ENCODE data around the gene CABP2.

CABP2 gene

DNA sequence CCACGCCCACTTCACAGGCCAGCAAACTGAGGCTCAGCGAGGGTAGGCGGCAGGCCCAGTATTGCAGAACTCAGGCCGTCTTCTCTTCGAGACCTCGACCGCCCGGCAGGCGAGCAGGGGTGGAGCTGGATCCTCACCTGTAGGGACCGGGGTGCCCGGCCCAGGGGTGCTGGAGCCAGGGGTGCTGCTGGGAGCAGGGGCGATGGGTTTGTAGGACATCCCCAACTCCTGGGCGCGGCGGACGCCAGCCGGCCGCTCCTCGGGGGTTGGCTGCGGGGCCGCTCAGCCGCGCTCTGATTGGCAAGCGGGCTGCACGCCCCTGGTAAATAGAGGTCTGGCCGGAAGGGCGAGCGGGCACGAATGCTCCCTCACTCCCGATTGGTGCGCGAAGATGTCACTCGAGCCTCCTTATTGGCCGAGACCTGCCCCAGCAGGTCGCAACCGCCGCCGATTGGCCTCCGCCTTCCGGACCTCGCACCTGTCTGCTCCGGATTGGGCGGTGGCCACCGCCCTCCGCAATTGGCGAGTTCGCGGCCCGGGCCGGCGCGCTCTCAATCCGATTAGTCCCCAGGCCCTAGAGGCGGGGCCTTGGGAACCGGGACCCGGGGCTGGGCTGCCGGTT, 15.3 kb downstream of the CABP2 start, which contains the start of gene CDK2AP2:
CDK2AP2 (minus strand) TSS at position 299 of the 622 bp plus-strand sequence; CDS start at position 219, 80 bp downstream.
- DNase-seq: peak; percentile 100

- DNase-seq: no peak
Measured at GRCh38 chr11:67507242-67507863, 15.9 kb downstream of the CABP2 start.

- DNase-seq: no peak
Measured at GRCh38 chr11:67506426-67507051, 16.7 kb downstream of the CABP2 start.

DNA sequence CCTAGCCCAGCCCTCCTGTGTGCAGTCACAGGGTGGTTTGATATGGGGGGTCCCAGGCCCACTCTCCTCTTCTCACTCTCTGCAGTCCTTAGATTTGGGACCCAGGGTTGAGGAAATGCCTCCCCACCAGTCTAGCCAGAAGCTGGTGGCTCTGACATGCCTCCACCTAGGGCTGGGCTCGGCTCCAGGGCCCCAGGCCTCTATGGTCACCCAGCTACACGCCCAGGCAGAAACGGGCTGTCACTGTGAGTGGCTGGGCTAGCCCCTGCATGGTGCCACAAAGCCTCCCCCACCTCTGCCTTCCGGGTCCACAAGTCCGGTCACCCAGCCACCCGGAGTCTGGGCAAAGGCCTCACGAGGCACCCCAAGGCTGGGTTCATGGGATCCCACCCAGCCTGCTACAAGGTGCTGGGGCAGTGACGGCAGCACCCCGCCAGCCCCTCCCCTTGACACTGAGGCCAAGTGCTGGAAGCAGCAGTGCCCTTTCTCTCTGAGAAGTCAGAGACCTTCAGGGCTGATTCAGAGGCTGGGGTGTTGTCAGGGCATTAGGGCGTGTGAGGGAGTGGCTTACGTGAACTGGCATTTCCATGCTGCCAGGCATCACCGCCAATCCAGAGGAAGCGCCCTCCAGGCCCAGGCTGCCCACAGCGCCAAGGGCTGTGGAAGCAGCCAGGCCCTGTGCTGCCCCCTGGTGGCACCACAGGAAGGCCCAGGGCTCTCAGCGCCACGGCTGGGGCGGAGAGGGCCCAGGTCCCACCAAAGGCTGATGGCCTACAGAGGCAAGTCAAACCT, 17.4 kb downstream of the CABP2 start:
- peak; percentile 89 for DNase-seq

DNA sequence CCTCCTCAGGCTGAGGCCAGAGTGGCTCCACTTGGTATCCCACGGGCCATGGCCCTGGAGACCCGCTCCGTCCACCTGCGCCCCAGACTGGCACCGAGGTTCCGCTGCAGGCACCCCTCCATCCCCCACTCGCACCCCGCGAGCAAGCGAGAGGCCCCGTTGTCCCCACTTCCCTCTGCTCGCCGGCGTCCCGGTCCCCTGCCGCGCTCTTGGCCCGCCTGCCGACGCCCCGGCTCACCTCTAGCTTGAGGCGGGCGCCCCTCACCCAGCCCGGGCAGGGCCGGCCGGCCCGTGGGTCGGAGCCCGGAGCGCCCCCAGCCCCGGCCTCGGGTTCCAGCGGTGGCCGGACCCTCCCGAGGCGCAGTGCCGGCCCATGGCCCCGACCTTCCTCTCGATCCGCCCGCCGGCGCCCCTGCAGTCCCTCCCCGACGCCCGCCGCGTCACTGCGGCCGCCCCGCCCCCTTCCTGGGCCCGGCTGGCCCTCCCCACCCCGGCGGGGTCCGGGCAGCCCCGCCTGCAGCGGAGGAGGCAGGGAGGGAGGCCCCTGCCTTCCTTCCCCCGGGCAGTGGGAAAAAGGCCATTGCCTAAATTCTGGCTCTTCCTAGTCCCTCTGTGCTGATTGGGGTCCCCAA, 18.2 kb downstream of the CABP2 start, which contains the start of gene PITPNM1:
PITPNM1 (minus strand) TSS at position 414 of the 632 bp plus-strand sequence. CDS start 1,183 bp downstream, outside the sequence.
- DNase-seq: peak; percentile 67

DNA sequence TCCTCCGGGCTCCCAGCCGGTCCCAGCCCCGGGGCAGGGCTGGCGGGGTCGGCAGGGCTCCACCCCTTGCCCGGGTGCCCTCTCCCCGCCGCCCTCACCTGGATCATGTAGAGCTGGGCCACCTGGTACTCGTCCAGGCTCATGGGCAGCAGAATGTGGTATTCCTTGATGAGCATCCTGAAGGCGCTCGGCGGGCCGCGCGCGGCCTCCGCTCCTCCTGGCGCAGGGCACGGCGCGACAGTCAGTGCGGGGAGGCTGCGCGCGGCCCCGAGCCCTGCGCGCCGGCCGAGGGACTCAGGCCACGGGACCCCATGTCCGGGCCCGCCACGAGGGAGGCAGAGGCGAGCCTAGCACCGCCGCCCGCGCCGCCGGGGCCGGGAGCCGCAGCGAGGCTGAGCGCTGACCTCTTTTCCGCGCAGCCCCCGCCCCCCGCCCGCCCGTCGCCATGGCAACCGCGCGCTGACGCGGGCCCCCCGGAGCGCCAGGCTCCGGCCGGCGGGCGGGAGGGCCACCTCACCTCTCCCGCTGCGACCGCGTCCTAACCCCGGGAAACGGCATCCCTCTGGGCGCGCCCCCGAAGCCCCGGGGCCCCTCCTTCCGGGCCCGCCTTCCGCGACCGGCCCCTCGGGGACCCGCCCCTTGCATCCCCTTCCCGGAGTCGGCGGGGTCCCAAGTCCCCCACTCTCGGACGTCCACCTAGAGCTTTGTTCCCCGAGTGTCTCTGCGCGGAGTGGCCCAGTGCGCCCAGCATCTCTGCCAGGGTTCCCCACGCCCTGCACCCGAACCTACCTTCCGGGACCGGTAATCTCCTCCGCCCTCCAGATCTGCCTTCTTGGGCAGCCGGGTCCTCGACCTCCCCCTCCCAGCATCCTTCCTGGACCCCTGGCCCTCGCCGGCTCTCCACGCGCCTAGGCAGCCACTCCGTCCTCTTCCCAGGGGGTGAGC, 19.0 kb downstream of the CABP2 start:
- peak; percentile 51 for DNase-seq

DNA sequence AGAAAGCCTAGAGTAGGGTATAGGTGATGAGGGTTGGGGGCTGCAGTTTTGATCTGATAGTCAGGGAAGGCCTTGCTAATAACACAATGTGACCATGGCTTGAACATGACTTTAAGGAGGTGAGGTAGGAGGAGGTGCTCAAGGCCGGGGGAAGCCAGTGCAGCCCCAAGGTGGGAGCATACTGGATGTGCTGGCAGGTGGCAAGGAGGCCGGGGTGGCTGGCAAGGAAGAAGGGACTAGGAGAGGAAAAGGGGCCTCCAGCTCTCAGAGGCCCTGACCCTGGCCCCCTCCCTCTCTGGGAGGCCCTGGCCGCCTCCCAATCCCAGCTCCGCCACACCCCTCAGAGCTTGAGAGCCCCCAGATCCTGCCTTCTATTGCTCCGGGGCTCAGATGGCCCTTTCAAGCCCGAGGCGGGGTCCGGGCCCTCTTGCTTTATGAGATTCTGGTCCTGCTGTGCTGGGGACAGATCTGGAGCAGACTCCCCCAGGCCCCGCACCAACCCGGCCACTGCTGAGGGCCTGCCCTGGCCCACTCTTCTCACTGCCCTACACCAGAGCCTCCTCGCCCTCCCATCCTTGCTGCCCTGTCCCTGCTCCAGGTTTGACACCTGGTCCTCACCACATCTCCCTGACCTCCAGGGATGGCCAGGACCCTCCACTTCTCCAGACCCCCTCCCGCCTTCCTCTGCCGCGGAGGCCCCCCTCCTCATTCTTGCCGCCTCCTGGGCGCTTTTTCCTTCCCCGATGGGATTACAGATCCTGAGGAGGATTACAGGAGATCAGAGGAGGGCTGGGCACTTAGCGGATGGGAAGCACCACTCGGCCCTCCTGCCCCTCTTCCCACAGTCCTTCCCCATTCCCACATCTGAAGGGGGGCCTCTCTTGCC, 19.9 kb downstream of the CABP2 start:
- no peak for DNase-seq

DNA sequence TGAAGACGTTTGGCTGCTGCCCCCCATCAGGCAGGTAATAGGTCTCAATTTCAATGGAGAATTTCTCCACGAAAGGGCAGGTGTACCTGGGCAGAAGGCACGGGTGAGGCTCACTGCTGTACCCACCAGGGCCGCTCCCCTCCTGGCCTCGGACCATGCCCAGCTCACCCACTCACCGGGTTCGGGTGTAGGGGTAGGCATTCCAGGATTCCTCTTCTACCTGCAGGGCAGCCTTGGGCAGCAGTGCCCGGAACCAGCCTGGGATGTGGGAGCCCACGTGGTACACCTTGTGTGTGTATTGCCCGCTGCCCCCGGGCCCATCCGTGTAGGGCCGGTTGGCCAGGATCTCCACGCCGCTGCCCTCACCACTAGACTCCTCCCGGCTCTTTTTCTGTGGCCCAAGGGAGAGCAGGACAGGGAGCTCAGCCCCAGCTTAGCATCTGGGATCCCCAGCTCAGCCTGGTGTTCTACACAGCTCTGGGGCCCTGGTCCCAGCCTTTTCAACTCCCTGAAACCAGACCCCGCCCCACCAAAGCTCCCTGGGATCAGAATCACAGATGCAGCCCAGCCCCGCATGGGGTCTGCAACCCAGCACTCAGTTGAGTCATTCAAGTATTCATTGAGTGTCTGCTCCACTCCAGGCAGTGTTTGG, 20.8 kb downstream of the CABP2 start:
- DNase-seq: no peak

- DNase-seq: no peak
Measured at GRCh38 chr11:67501854-67502253, 21.4 kb downstream of the CABP2 start.

GRCh38 chr11:67500831-67501715, 22.2 kb downstream of the CABP2 start:
- DNase-seq: no peak

DNA sequence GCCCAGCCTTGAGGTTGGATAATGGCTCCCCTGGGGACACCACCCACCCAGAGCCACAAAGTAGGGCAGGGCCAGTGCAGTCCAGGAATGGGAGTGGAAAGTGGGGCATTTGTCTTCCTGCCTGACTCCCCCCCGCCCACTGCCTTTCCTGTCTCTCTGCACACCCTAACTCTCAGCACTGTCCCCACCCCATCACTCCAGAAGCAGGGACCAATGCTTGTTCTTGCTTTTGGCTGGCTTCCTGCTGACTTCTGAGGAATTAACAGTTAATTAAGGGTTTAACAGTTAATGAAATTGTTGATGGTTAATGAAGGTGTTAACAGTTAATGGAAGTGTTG, 22.8 kb downstream of the CABP2 start:
- DNase-seq: no peak

GRCh38 chr11:67499808-67500483, 23.3 kb downstream of the CABP2 start:
- no peak for DNase-seq

- DNase-seq: no peak
Measured at GRCh38 chr11:67498544-67498972, 24.7 kb downstream of the CABP2 start.

- DNase-seq: no peak
Measured at GRCh38 chr11:67497656-67498291, 25.5 kb downstream of the CABP2 start.

DNA sequence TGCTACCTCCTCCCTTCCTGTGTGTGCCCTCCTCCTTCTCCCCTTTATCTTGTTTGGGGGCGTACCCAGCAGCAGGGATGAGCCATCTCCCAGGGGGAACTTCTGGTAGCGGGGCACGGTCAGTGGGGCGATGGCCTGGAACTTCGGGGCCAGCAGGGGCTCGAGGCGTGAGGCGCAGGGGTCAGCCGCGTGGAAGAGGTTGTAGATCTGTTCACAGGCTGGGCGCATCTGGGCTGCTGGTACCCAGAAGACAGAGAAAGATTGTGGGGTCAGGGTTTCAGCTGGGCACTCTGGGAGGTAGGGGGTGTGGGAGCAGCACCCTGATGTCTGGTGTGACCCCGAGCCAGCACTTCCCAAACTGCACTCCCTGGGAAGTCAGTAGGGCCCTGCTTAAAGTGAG, 27.1 kb downstream of the CABP2 start:
- DNase-seq: no peak

DNA sequence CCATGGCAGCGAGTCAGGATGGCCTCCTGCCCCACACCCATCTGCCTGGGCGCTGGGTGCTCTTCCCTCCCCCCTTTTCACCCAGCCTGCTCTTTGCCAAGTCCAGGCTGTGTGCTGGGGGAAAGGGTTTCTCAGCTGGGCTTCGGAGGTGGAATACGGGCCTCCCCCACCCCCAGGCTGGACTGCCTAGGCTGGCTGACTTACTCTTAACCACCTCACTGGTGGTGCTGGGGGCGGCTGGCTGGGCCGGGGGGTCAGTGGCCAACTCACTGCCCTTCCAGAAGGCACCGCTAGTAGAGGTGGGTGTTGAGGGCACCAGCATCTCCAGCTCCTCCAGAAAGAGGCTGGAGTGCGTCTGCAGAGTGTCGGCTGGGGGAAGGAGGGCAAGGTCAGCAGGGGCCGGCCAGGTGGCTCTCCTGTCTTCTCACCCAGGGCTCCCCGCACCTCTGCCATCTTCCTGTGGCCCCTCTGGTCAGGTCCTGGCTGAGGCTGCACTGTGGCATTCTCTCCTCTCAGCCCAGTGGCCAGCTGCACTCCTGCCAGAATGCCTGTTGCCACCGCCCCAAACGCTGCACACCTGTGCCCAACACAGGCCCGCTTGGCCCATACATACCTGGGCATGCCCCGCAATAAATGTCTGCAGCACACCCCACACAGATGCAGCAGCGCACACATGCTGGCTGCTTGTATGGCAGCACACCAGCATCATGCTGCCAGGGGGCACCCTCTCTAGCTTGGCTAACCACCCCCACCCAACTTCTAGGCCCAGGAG, 27.8 kb downstream of the CABP2 start:
- DNase-seq: no peak
